ENCODE results near the gene BCL10. TPM values are rescaled to one million over a fixed set of nuclear protein-coding genes. Genes with fewer than 3 reads are reported as not detected.

BCL10 gene
- total and polyA plus RNA-seq, 2 of the 4 experiments (the other 2 are of a cell fraction), result 15.3 to 30.5 TPM

GRCh38 chr1:85306236-85306635, 29.8 kb upstream of the BCL10 start (continued):
- TF ChIP-seq, protein P1, sequence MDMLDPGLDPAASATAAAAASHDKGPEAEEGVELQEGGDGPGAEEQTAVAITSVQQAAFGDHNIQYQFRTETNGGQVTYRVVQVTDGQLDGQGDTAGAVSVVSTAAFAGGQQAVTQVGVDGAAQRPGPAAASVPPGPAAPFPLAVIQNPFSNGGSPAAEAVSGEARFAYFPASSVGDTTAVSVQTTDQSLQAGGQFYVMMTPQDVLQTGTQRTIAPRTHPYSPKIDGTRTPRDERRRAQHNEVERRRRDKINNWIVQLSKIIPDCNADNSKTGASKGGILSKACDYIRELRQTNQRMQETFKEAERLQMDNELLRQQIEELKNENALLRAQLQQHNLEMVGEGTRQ (IDR thresholded peaks at IDR 0.05; ENCODE audit: low read depth, low read length), result no peak
- TF ChIP-seq MAFK (IDR thresholded peaks at IDR 0.05; ENCODE audit: low read depth, low read length), result no peak
- no peak for TF ChIP-seq POLR2A (IDR thresholded peaks at IDR 0.05; ENCODE audit: low read depth, low read length)
- no peak for TF ChIP-seq RAD21 (IDR thresholded peaks at IDR 0.05; ENCODE audit: low read length)
- no peak for TF ChIP-seq CEBPB (IDR thresholded peaks at IDR 0.05; ENCODE audit: low read depth, low read length)
- no peak for TF ChIP-seq RCOR1 (IDR thresholded peaks at IDR 0.05; ENCODE audit: insufficient replicate concordance, low read length)
- TF ChIP-seq FOS (IDR thresholded peaks at IDR 0.05; ENCODE audit: low read depth, low read length), result no peak
- TF ChIP-seq CHD1 (IDR thresholded peaks at IDR 0.05; ENCODE audit: low read depth, low read length), result no peak

Data from IMR-90 (cell line).